GM21447 (cell line): ENCODE data around the gene TMEM169.

Experiments used
- ATAC-seq: cut with Tn5 transposase; IDR thresholded peaks from one replicate; pipeline ENCODE4 v1.9.1; 2021; ENCODE audit not compliant: unreplicated experiment

TMEM169 gene, protein sequence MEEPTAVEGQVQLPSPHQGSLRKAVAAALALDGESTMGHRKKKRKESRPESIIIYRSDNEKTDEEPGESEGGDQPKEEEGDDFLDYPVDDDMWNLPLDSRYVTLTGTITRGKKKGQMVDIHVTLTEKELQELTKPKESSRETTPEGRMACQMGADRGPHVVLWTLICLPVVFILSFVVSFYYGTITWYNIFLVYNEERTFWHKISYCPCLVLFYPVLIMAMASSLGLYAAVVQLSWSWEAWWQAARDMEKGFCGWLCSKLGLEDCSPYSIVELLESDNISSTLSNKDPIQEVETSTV

GRCh38 chr2:216081487-216082116 is at the start of gene TMEM169, which contains the start of gene PECR:
Gene TMEM169, plus strand, starts transcription at chr2:216081919. Its CDS starts 14,045 bp downstream, at chr2:216095964.
Gene PECR, minus strand, starts transcription at chr2:216081809. Its CDS starts 68 bp downstream, at chr2:216081741.
- peak; percentile 92 for ATAC-seq

- peak; percentile 76 for ATAC-seq
These were observed 49.6 kb upstream of the TMEM169 start for GRCh38 chr2:216031960-216032689.

- ATAC-seq = peak; percentile 49
These were observed 48.3 kb upstream of the TMEM169 start for GRCh38 chr2:216033403-216033802.

DNA sequence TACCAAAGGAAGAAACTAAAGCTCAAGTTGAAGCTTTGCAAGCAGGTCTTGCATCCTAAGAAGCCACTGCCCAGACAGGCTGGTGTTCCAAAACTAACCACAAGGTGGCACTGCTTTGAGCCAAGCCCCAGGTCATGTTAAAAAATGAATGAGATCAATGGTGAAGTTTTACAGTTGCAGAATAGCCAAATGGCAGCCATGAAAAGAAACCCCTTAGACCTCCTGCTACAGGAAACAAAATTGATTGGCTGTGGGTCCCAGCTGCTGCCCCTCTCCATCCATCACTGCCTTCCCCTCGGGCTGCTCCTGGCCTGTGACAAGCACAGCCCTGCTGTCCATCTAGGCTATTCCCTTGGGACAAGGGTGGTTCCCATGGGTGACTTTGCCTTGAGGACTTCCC is 47.7 kb upstream of the TMEM169 start:
- no peak for ATAC-seq

DNA sequence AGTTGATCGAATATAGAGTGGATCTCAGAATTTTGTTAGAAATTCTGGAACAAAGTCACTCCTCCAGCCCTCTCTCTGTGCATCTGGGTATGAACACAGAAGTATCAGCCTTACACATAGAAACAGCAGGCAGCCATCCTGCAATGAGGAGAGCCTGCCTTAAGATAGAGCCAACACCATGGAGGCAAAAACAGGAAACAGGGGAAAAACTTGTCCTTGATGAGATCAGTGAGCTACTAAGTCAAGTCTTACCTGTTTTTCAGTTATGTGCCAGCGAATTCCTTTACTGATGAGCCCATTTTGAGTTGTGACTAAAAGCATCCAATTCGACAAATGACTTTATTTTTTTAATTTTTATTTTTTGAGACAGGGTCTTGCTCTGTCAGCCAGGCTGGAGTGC is 41.8 kb upstream of the TMEM169 start:
- ATAC-seq = no peak

DNA sequence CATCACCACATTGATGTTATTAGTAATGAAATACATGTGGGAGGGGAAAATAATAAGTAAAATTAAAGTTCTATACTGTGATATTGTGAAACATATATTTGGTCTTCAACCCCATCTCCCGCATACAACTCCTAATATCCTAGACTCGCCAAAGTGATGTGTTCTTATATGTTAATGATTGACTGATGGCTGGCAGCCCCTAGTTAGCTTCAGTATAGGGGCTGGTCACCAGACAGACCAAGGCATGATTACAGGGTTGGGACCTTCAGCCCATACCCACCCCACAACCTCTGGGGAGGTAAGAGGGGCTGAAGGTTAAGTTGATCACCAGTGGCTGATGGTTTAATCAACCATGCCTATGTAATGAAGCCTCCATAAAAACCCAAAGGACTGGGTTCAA is 40.3 kb upstream of the TMEM169 start:
- no peak for ATAC-seq

GRCh38 chr2:216043949-216044348 is 37.8 kb upstream of the TMEM169 start:
- ATAC-seq = no peak

DNA sequence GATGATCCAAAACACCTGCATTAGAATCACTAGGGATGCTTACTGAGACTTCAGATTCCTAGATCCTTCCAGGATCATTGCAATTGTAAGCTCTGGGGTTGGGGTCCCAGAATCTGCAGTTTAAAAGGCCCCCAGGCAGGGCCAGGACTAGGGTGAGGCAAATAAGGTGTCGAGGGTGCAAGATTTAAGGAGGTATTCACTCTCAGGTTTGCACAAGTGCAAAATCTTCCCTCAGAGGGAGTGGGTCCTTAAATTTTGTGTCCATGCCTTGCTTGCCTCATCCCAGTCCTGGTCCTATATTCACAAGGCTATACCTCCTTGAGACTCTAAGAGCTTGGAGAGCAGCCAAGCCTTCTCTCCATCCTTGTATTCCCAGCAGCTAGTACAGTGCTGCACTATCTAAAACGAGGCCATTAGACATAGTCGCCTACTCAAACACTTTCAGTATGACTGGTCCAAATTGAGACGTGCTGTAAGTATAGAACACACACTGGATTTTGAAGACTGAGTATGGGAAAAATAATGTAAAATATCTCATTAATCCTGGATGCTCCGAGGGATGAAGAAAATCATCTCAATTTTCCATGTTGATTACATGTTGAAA is 36.7 kb upstream of the TMEM169 start:
- ATAC-seq = peak; percentile 96

GRCh38 chr2:216047397-216047796 is 34.3 kb upstream of the TMEM169 start:
- ATAC-seq = no peak

DNA sequence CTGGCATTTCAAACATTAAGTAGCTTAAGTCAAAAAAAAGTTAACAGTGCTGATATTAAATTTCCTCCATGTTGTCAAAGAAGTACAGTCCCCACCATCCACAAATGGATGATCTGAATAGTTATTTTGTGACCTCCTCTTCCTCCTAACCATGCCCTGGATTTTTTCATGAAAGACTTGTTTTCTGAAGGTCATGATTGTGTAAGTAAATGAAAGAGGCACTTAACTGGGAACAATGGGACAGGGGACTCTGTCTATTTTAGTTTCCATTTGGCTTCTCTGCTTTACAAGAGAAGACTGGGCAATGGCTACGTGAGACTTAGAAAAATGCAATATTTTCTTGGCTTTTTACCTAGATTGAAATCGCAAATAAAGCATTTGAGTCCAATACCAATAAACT is 32.3 kb upstream of the TMEM169 start:
- ATAC-seq = no peak

GRCh38 chr2:216051350-216051749 is 30.4 kb upstream of the TMEM169 start:
- no peak for ATAC-seq

GRCh38 chr2:216052420-216052819 is 29.3 kb upstream of the TMEM169 start:
- ATAC-seq = no peak

GRCh38 chr2:216055680-216056079 is 26.0 kb upstream of the TMEM169 start:
- ATAC-seq = no peak

DNA sequence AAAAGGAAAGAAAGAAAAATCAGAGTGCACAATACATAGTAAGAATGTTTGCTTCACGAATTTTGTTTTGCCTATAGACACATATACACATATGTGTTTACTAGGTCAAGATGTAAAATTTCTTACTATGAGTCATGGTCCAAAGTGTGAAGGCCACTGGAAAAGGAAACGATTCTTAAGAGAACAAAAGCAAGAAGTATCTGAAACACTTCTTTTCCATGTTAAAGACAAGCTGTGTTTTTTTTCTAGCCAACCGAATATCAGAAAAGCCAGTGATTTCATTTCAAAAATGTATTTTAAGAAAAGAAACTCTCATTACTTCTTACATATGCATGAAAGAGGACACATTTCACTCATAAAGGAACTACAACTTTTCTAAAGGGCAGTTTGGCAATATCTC is 25.0 kb upstream of the TMEM169 start:
- ATAC-seq = peak; percentile 37

DNA sequence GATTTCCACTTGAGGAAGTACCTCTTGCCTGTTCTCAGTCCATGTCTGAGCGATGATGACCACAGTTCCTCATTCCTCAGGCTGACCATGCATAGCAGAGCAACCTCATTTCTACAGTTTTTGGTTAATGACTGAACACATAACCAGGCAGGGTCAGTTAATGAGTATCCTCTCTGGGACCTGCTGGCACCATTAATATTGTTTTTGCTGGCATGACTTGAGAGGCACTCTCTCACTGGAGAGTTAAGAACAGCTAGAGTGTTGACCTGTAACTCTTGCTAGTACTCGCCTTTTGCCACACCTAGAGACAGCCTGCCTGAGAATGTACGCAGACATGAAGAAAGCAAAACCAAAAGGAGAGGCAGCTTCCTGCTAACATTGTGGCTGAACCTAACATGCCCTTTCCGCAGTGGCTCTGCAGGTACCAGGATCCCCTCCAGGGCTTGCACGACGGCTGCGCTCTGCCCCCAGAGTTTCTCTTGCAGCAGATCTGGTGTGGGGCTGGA is 24.0 kb upstream of the TMEM169 start:
- peak; percentile 79 for ATAC-seq

DNA sequence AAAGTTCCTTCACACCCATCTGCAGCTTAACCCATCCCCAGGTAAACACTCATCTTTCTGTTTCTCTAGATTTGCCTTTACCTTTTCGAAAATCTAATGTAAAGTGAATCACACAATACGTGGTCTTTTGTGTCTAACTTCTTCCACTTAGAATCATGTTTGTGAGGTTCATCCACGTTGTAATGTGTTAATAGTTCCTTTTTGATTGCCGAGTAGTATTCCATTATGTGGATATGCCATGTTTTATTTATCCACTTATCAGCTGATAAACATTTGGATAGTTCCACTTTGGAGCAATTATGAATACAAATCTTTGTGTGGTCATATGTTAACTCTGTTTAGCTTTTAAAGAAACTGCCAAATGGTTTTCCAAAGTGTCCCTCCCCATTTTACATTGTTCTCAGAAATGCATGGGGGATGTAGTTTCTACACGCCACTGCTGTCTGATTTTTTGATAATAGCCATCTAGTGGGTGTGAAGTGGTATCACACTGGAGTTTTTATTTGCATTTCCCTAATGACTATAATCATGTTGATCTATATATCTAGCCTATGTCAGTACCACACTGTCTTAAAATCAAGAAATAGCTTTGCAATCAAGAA is 22.4 kb upstream of the TMEM169 start:
- no peak for ATAC-seq

GRCh38 chr2:216064014-216064630 is 17.6 kb upstream of the TMEM169 start:
- no peak for ATAC-seq

GRCh38 chr2:216064665-216065064 is 17.1 kb upstream of the TMEM169 start:
- no peak for ATAC-seq

GRCh38 chr2:216066230-216066629 is 15.5 kb upstream of the TMEM169 start:
- no peak for ATAC-seq

DNA sequence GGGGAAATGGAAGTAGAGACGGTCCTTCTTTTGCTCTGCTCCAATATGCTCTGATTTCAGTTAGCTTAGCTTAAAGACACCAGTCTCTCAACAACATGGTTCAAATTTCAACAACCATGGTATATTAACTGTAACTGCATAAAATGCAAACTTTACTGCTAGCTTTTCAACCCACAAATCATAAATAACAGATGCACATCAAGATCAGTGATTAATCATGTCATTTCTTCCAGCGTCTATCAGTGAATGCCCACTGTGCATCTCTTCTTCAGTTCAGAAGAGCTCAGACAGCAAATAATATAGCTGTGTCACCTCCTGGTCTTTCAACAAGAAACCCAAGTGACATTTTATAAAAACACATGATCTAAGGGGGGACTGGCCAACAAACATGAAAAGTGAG is 12.7 kb upstream of the TMEM169 start:
- no peak for ATAC-seq
